RPMI8226 (cell line): ENCODE measurements around the gene PTH1R.

Experiments
- DNase-seq: peaks from one replicate; pipeline ENCODE4 v3.0.0-alpha.2; 2015

The PTH1R gene

DNA sequence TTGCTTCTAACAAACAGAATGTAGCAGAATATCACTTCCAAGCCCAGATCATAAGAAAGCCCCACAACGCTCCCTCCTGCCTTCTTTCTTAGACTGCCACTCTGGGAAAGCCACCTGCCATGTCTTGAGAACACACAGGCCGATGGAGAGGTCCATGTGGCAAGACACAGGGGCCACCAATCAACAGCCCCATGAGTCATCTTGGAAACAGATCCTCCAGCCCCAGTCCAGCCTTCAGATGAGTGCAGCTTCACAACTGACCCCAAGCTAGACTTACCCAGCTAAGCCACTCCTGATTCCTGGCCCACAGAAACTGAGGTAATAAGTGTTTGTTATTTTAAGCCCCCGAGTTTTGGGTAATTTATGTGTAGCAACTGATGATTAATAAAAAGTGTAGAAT, 39.7 kb downstream of the PTH1R start:
- no peak for DNase-seq

DNA sequence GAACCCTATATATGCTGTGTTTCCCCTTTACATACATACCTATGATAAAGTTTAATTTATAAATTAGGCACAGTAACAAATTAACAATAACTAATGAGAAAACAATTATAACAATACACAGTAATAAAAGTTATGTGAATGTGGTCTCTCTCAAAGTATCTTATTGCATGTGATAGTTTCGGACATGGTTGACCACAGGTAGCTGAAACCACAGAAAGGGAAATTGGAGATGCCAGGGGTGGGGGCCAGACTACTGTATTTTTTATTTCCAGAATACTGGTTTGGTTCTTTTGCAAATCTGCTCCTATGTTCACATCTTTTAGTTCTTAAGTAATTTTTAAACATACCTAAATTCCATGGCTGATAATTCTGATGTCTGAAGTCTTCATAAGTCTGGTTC, 40.7 kb downstream of the PTH1R start:
- DNase-seq, result no peak

DNA sequence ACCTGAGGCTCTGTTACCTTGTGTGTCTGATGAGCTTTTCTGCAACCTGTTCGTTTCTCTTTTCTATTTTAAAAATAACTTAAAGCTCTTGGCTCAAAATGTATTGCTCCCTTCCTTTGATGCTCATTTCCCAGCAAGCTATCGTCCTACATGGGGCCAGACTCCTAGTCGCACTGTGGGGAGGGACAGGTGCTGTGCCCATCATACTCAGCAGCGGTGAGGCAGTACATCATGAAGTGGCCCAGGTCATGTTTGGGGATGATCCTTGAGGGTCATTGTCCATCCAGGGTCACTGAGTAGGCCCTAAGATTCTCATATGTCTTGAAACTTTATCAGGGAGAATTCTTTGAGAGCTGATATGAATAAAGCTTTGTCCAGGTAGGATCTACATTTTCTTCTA, 41.1 kb downstream of the PTH1R start:
- no peak for DNase-seq

DNA sequence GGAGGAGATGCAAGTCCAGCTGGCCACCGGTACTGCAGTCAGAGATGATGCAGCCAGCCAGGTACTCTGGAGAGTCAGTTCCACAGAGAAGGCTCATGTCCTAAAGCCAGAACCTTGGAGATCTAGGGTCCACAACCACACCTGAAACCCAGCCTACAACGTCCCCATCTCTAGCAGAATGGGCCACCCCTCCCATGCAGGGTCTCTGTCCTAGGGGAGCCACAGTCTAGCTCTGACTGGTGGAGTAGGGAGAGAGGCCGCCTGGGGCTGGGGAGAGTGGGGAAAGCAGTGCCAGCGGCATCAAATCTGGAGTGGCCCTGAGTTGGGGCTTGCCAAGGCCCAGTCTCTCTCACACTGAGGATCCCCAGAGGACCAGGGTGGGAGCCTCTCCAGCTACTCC, 43.5 kb downstream of the PTH1R start:
- no peak for DNase-seq

DNA sequence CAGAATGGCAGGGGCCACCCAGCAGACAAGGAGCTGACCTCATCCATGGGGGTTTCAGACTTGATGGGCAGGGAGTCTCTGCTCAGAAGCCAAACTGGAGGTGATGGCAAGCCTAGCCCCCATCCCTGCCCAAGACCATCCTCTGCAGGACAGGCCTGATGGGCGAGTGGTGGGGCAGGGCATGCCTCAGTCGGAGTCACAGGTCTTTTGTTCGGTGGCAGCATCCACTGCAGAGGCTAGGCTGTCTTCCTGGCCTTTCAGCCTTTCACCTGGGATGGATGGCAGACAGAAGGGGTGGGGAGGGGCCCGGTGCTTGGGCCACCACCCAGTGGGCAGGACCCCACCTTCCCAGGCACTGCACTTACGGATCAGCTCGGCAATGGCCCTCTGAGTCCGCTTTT, 44.4 kb downstream of the PTH1R start:
- no peak for DNase-seq

DNA sequence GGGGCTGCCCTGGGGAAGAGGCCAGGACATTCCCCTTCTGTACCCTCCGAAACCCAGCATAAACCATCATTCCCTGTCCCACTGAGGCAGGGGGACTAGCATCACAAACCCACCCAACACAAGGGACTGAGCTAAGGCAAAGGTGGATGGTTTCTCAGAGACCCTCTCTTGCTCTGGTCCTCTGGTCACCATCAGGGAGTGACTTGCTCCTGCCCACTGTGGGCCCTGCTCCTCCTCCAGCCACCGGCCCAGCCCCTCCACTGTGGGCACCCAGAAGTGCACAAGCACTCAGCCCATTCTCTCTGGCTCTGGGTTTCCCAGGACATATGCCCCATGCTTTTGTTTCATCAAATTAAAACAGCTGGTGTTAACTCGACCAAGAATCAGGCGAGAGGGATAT, 44.9 kb downstream of the PTH1R start:
- DNase-seq, result no peak

DNA sequence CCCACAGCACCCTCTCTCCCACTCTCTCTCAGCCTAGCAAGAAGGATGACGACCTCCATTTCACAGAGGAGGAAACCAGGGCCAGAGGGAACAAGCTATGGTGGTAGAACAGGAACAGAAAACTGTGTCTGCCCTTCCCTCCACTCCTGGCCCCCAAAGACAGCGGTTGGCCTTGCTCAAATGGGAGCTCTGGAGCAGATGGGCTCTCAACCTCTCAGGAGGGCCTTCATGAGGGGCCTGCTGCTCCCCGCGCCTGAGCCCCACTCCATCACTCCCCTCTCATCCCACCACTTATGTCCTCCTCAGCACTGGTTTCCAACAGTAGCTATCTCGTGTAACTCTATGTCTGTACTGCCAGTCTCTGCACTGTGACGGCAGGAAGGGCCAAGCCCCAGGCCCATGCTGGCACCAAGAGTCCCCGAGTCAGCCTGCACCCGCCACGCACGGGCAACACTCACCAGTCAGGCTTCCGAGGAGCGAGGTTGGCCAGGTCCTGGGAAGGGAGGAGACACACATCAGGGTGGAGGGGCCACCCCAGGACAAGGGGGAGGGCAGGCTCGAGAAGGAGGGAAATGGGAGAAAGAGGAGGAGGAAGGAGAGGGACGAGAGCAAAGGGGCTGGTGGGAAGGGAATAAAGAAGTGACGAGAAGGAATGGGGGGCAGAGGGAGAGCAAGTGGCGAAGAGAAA, 45.5 kb downstream of the PTH1R start:
- DNase-seq, result no peak

DNA sequence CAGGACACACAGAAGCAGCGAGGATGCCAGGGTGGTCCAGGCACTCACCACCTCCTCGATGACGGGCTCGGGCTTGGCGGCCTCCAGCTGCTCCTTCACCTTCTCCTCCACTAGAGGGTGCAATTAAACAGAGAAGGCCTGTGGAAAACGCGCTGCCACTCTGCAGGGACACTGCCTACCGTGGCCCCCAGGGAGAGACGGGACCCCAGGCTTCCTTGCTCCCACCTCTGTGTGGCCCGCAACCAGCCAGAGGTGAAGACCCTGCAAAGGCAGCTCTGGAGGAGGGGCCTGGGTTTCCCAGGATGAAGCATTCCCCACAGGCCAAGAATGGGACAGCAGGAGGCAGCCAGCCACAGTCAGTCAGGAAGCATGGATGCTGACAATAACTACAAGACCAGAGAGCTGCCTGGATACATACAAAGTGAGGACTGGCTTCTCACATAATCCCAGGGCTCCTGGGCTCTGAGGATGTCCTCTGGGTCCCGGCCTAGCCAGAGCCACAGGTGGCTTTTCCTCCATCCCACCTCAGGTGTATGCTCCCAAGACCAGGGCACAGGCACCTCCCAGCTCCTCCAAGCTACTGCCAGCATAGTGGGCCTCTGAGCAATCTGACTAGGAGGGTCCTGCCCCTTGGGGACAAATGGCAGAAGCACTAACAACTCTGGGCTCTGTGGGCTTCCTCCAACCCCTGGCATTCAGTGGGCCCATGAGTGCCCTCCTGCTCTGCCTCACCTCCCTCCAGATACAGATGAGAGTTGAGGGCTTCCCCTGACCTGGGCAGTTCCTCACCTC, 46.2 kb downstream of the PTH1R start:
- DNase-seq, result no peak

DNA sequence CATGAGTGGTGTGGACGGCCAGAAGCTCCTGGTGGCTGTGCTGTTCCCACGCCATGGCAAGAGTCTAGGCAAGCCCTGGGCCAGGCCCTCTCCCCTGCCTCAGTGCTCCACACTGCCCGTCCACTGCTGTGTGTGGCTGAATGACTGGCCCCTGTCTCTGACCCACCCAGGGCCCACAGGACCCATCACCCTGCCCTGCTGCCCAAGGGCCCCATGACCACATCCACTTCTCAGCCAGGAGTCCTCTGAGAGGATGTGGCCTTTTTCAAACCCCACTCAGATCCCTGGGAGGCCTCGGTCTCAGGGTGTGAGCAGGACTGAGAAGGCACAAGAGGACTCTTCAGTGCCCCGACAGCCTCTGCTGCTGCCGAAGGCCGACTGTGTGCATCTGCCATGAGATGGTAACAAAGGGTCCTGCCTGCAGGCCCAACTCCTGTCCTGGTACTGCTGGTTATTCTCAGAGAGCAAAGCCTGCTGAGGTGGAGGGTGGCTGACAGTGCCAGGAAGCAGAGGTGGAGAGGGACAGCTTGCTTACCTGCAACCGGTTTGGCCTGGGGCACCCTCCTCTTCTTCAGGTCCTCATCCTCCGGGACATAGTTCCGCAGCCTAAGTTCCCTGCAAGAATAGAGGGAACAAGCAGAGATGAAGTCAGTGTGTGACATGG, 47.5 kb downstream of the PTH1R start:
- DNase-seq, result no peak

DNA sequence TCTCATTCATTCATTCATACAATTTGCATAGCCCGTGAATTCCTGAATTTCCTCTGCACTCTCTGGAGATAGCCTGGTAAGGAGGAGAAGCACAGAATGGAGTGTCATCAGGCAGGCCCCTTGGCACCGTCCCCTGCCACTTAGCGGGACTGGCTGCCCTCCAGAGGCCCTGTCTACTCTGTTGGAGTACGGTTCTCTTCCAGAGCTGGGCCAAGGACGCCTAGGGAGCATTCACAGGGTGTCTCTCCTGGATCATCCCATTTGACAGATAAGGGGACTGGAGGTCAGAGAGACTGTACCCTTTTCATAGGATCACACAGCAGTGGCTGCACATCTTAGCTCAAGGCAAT, 48.0 kb downstream of the PTH1R start:
- no peak for DNase-seq

DNA sequence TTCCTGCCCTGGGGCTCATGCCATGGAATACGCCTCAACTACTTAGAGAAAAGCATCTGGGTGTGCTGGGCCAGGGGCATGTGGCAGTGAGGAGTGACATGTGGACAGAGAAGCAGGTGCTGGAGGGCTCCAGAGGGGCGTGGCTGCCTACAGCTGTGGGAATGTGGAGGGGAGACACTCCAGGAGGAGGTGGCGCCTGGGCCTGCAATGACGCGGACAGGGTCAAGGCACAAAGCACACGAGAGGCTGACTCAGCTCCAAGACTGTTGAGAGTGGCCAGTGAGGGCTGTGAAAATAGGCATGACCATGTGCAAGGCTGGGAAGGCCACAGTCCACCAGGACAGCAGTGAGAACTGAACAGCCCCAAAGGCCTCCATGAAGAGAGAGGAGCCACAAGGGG, 48.5 kb downstream of the PTH1R start:
- DNase-seq, result no peak

DNA sequence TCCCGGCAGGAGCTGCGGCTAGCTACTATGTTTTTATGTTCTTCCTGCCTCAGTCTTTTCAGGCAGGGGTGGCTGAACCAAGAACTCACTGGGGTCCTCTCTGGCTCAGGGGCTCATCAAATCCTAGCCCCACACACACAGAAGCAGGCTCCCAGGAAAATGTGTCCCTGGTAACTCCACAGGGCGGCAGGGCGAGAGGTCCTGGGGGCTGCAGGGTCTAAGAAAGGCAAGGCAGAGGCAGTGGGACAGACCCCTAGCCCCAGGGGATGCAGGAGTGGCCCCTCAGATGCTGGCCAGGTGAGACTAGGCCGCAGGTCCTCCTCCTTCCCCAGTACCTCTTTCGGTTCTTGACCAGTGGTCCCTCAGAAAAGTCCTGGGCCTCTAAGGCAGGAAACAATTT, 48.9 kb downstream of the PTH1R start:
- DNase-seq, result no peak

DNA sequence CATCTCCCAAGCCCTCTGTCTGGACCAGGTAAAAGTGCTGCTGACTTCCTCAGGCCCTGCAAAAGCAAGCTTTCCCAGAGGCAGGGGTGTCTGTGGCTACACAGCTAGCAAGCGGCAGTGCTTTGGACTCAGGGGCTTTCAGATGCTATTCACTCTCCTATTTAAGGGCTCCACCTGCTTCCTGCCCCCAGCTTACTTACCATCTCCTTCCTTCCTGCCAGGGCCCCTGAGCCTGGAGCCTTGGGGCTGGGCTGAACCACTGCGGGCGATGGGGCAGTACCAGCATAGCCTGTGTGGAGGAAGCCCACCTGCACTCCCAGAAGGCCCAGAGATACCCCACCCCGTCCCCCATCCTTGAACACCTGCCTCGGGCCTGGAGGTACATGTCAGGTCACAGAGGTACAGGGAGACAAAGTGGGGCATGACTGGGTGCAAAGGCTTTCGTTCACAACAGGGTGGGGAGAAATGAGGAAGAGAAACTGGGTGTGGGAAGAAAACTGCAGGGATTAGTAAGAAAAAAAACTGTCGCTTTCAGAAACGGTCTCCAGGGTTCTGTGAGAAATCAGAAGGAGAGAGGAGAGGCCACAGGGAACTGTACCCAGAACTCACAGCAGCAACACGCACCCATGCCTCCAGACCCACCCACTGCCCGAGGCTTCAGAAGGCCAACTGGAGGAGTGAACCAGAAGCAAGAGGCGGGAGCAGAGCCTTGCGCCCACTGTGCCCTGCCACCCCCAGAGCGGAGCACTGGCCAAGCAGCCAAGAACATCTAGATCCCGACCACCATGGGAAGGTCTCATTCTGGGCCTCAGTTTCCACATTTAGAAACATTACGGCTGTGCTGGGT, 49.6 kb downstream of the PTH1R start:
- DNase-seq, result peak; percentile 88

DNA sequence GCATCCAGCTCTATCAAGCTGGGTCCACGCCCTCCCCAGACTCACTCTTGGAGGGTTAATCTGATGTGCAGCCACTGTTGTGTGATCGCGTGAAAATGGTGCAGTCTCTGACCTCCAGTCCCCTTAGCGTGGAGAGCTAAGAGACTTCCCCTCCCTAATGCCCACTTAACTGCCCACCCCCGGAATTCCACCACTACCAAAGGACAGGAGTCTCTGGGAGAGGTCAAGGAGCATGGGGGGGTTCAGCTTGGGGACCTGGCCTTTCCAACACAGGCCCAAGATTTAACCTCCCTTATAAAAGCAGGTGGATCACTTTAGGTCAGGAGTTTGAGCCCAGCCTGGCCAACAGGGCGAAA, 50.2 kb downstream of the PTH1R start:
- no peak for DNase-seq

DNA sequence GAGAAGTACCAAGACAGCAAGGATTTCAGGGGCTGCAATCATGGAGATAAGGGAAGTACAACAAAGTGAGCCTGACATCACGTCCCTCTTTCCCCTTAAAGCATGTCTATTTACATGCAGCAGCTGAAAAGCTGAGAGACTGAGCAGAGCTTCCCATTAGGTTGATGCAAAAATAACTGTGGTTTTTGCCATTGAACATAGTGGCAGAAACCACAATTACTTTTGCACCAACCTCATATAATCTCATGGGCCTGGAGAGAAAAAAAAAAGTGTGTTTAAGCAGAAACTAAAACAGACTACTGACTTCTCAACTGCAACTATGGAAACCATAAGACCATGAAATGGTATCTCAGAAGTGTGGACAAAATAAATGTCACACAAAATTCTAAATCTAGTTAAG, 50.8 kb downstream of the PTH1R start:
- peak; percentile 66 for DNase-seq

DNA sequence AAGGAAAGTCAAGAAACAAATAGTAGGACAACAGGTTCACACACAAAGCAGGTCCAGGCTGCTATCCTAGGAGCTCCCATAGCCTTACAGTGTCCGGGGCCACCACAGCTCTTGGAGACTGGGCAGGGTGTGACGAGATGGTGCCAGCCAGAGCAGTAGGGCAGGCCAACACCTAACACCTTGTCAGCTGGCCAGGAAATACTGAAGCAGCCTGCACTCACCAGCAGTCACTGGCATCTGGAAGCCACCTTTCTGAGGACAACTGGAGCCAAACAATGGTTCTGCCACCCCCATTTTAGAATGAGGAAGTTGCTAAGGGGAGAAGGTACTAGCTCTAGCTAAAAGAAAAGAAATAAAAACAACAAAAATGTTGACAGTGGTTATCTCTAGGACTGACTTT, 51.8 kb downstream of the PTH1R start:
- peak; percentile 87 for DNase-seq

DNA sequence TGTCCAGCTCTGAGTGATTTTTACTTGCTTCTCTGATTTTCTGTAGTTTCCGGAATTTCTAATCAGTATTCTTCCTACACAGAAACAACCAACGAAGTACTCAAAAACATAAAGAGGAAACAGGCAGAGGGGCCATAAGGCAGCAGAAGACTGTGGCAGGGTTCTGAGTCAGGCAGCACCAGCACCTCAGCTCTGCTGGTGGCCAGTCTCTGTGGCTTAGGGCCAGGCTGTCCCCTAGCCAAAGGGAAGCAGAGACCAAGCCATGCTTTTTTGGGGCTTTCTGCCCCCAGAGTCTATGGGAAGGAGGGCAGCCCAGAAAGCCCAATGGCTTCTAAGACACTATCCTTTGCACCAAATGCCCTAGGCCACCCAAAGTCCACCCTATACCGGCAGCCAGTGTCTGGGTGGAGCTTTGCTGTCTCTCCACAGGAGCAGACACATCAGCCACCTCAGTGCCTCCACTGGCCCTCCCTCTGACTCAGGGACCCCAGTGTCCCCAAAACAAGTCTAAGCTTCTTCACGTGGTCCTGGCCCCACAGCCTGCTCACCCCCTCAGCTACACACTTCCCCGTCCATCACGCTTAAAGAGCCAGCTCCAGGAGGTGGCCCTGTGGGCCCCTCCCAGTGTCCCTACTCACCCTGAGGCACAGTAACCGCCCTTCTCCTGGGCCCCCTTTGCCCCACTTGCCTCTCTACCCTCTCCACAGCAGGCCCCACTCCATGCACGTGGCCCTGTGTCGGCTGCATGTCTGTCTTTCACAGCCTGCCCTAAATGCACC, 52.8 kb downstream of the PTH1R start:
- no peak for DNase-seq

DNA sequence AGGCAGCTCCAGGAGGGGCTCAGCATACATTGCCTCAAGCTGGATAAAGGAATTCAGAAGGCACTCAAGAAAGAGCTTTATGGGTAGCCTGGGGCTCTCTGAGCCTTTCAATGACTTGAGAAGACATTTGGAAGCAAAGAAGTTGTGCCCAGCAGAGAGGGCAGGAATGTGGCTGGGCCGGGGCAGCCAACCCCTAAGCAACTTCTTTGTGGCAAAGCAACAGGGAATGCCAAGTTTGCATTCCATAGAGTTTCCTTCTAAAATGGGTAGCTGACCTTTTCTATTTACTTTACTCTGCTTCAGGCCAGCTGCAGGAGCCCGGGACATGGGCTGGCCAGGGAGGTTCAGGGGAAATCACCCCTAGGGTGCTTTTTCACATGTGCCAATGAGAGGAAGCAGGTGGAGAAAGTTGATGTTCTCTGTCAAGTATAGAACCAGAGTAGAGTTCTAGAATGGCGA, 53.5 kb downstream of the PTH1R start:
- DNase-seq, result peak; percentile 29

DNA sequence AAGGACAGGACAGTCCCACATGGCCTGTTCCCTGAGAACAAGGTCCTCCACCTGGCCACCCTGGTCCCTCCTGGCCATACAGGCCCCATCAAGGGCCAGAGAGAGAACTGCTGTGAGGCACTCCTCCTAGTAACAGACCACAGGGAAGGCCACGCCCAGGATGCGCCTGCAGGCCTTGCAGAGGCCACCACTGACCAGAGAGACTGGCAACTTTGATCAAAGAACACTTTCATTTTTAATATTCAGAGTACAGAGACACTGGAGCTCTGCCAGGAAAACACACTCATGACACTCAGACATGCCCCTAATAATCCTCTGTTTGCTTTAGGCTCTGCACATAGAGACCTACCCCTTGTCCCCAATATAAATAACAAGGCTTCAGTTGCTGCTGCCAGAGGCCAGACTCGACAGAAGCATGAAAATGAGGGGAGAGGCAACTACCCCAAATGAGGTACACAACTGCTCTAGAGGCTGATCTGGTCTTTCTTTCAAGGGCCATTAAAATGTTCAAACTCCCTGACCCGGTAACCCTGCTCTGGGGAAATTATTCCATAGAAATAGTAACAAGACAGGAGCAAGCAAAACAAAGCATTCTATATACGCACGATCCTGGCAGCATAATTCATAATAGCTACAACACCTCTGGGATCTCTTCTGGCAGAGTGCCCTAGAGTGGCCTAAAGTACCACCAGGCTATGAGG, 54.3 kb downstream of the PTH1R start:
- peak; percentile 65 for DNase-seq

DNA sequence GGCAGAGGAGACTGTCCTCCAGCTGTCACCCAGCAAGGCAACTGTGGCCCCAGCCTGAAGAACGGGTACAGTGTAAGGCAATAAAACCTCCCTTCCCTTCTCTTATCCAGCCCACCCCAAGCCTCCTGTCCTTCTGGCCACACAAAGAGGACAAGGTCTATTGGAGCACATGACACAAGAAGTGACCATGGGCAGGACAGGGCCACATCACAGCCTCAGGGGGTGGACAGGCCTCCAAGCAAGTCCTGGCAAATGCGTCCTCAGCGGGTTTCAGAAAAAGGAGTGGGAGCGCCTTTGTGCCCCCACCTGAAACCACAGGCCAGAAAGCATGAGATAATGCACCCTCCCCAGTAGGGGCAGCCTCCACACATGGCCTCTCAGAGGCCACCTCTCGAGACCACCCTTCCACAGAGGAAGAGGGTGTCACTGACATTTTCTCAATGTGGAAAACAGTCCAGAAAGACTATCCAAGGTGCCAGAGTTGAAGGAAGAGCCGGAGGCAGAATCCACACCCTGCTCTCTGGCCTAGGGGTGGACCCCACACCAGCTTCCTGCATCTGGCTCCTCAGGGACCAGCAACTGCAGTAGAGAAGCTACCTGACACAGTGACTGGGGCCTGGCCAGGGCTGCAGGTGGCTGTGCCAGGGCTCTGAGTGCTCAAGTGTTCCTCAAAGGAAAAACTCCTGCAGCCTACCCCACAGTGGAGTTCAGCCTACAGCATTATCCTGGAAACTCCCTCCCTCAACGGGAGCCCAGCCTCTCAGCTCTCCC, 55.1 kb downstream of the PTH1R start:
- DNase-seq, result no peak

DNA sequence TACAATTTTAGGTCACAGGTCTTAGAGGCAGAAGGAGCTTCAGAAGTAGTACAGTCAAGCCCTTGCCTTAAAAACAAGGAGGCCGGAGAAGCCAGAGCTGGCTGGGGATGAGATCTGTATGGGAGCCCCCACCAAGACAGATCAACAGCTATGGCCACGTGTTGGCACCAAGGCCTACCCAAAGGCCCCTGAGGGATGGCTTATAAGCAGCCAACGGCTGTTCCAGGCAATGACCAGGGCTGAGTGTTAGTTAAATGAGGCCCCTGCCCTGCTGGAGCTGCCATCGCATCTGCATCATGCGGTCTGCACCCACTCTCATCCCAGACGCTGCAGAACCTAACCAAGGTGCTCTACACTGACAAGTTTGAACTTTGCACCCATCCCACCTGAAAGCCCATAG, 55.7 kb downstream of the PTH1R start:
- DNase-seq, result no peak
